Measurements from ENCODE around the gene SBNO2.

DNA sequence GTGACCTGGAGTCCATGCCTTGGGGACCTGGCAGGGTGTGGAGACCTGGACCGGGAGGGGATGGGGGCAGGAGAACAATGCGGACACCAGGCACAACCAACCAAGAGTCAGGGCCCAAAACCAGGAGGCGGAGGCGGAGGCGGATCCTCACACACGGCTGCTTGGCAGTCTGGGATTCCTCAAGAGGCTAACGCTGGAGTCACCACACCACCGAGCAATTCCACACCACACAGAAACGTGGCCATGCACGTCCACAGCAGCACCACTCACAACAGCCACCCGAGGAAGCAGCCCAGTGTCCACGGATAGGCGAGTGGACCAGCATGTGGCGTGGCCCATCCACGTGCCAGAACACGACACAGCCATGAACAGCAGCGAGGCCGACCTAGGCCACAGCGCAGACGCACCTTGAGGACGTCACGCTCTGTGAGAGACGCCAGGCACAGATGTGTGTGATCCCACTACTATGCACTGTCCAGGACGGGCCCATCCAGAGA is 17.7 kb downstream of the SBNO2 start:
- no peak for TF ChIP-seq EZH2phosphoT487 (IDR thresholded peaks at IDR 0.05; ENCODE audit: borderline replicate concordance)
- TF ChIP-seq, protein P1, sequence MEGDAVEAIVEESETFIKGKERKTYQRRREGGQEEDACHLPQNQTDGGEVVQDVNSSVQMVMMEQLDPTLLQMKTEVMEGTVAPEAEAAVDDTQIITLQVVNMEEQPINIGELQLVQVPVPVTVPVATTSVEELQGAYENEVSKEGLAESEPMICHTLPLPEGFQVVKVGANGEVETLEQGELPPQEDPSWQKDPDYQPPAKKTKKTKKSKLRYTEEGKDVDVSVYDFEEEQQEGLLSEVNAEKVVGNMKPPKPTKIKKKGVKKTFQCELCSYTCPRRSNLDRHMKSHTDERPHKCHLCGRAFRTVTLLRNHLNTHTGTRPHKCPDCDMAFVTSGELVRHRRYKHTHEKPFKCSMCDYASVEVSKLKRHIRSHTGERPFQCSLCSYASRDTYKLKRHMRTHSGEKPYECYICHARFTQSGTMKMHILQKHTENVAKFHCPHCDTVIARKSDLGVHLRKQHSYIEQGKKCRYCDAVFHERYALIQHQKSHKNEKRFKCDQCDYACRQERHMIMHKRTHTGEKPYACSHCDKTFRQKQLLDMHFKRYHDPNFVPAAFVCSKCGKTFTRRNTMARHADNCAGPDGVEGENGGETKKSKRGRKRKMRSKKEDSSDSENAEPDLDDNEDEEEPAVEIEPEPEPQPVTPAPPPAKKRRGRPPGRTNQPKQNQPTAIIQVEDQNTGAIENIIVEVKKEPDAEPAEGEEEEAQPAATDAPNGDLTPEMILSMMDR (conservative IDR thresholded peaks at IDR 0.05; ENCODE audit: low read length), result no peak

All from Loucy (cell line).